HTERT RPE-1 (cell line): ENCODE measurements around the gene R3HDM2.

ENCODE experiments used
- in situ Hi-C: fragments of 300-500 bp; cut with MboI; formaldehyde crosslinking; loops from 4 replicates; pipeline ENCODE4 v1.14.3; 2020; ENCODE audit warnings: low sequenced_read_pairs

R3HDM2 gene

DNA sequence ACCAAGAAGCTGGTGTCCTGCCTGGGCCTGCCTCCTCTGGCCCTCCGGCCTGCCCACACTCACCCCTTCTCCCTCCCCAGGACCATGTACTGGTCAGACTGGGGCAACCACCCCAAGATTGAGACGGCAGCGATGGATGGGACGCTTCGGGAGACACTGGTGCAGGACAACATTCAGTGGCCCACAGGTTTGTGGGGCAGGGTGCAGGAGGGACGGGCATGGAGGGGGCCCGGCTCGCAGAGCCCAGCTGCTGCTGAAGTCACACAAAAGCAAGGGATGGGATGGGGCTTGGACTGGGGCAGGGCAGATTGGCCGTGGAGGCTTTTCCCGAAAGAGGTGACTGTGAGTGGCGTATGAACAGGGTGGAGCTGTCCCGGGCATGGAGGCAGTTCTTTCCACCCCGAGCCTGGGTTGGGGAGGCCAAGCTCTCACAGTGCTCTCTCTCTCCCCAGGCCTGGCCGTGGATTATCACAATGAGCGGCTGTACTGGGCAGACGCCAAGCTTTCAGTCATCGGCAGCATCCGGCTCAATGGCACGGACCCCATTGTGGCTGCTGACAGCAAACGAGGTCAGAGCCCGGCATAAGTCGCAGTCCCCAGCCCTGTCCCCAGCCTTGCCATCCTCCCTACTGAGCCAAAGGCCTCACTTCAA lies 222.1 kb downstream of the R3HDM2 start:
- in situ Hi-C loops: no loop called here

GRCh38 chr12:57207731-57208630 lies 222.9 kb downstream of the R3HDM2 start:
- in situ Hi-C loops: no loop called here

DNA sequence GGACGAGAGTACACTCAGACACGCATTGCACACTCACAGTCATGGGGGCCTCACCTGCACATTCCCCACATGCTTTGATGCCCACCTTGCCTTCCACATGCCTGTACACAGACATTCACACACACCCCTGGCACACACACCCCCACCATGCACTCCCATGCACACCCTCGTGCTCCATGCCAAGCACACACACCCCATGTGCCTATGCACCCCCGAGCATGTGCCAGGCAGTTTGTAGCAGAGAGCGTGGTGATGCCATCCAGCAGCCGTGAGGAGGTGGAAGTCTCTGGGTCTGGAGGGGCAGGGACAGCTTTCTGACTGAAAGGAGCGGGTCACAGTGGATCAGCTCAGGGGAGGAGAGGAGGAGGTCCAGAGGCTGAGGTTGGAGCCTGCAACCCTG lies 224.9 kb downstream of the R3HDM2 start:
- in situ Hi-C loops: no loop called here

DNA sequence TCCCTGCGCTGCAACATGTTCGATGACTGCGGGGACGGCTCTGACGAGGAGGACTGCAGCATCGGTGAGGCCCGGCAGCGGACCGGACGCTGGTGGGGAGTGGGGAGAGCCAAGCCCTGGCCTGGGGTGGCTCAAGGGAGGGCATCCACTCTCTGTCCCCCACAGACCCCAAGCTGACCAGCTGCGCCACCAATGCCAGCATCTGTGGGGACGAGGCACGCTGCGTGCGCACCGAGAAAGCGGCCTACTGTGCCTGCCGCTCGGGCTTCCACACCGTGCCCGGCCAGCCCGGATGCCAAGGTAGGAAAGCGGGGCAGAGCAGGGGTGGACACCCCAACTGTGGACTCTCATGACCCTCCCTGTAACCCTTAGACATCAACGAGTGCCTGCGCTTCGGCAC lies 225.7 kb downstream of the R3HDM2 start:
- in situ Hi-C loops: no loop called here

DNA sequence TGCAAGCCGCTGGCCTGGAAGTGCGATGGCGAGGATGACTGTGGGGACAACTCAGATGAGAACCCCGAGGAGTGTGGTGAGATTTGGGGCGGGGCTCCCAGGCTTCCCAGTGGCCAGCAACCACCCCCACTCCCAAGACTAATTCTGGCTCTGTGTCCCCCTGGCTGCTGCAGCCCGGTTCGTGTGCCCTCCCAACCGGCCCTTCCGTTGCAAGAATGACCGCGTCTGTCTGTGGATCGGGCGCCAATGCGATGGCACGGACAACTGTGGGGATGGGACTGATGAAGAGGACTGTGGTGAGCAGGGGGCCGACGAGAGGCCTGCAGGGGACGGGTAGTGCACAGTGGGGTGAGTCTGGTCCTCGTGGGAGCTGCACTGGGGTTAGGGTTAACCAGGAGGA lies 226.4 kb downstream of the R3HDM2 start:
- in situ Hi-C loops: no loop called here

GRCh38 chr12:57203791-57204190 lies 227.1 kb downstream of the R3HDM2 start:
- in situ Hi-C loops: no loop called here
